Stomach smooth muscle (tissue), 2 donors: ENCODE data around the gene PRKAG1.
A peak's percentile ranks its signal among the peaks of the same experiment; 100 is the strongest.

ENCODE experiments used
- H3K27ac ChIP-seq: one replicate; pipeline ENCODE4 v1.7.0; 2013; ENCODE audit warnings: mild to moderate bottlenecking, low read length, inconsistent platforms
- H3K27me3 ChIP-seq, 2 donors: one replicate each; pipeline ENCODE4 v1.7.0; 2013; ENCODE audit warnings: low read length in 2 of 2; ENCODE audit not compliant: insufficient read depth in 2 of 2, control insufficient read depth in 1 of 2
- H3K36me3 ChIP-seq, 2 donors: one replicate each; pipeline ENCODE4 v1.7.0; 2013; ENCODE audit warnings: low read length in 2 of 2; ENCODE audit not compliant: control insufficient read depth in 2 of 2, insufficient read depth in 2 of 2
- H3K4me1 ChIP-seq: one replicate; pipeline ENCODE4 v1.7.0; 2013; ENCODE audit warnings: low read length; ENCODE audit not compliant: control insufficient read depth, insufficient read depth
- H3K4me3 ChIP-seq, 2 donors: one replicate each; pipeline ENCODE4 v1.7.0; 2013; ENCODE audit warnings: low read length in 2 of 2
- H3K9ac ChIP-seq, 2 donors: one replicate each; pipeline ENCODE4 v1.7.0; 2013; ENCODE audit warnings: low read length in 2 of 2, mild to moderate bottlenecking in 1 of 2
- H3K9me3 ChIP-seq, 2 donors: one replicate each; pipeline ENCODE4 v1.7.0; 2013; ENCODE audit warnings: low read length in 2 of 2; ENCODE audit not compliant: control insufficient read depth in 2 of 2
- donor health status: healthy.
- donor health status: Pancreatic carcinoma.

The PRKAG1 gene

DNA sequence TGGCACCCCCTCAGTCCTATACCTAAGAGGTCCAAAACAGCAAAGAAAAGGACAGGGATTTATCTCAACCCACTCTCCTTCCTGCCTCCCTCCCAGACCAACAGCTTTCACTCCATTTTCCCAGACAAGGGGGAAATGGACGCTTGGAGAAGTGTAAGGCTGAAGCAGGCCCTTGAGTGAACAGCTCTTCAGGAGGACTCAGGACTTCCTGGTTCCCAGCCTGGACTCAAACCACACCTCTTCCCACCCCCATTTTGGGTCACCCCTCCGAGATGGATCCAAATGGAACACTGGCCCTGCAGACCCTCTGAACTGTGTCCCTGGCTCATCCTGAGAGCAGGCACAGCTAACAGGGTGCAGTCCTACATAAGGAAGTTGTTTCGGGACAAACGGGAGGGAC lies 39.3 kb upstream of the PRKAG1 start:
- H3K9me3 ChIP-seq, result no peaks in the 10 kb centered on the region
- no peak overlapping the region for H3K27ac ChIP-seq
- H3K36me3 ChIP-seq, result peaks cover 22 to 23% of the 10 kb centered on the region in 2 donors
- peaks cover 55% of the 10 kb centered on the region for H3K4me1 ChIP-seq
- no peaks in the 10 kb centered on the region for H3K27me3 ChIP-seq
- peak overlapping the region; percentile 88 to 94 for H3K9ac ChIP-seq
- H3K4me3 ChIP-seq, result peak overlapping the region; percentile 89 to 91

DNA sequence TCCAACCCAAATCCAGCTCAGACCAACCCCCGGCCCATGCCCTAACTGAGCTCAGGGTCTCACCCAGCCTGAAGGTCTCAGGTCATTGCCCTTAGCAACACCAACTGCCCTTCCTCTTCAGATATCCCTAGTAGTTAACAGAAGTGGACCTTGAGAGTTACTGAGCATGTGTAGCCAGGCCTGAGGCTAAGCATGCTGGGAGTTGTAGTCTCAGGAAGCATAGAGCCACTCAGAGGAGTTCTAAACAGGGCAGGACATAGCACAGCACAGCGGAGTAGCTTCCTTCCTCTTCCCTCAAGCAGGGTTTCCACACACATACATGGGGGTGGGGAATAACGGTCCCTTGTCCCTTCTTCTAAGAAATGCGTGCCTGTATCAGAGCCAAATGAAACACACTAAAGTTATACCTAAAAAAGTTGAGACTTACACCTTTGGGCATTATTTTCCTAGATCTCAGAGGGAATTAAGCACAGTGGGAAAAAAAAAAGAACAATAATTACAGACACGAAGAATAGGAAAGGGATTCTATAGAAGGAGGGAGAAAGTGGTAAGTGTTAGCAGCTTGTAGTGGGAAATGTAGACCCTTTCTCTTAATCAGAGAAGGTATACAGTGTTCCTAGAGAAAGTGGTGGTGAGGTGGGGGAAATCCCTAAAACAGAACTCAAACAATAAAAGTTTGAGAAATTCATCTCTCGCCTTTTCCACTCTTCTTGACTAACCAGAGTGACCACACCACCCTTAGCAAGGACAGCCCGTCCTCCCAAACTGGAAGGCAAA lies 37.6 kb upstream of the PRKAG1 start:
- H3K4me3 ChIP-seq, result peak overlapping the region in 1 of 2 donors; percentile 91
- peak overlapping the region; percentile 88 to 94 for H3K9ac ChIP-seq
- no peaks in the 10 kb centered on the region for H3K27me3 ChIP-seq
- H3K27ac ChIP-seq, result no peak overlapping the region
- no peaks in the 10 kb centered on the region for H3K9me3 ChIP-seq
- peaks cover 52% of the 10 kb centered on the region for H3K4me1 ChIP-seq
- peaks cover 35 to 37% of the 10 kb centered on the region in 2 donors for H3K36me3 ChIP-seq

- peaks cover 48% of the 10 kb centered on the region for H3K4me1 ChIP-seq
- H3K9ac ChIP-seq, result peak overlapping the region in 1 of 2 donors; percentile 23
- peaks cover 42 to 48% of the 10 kb centered on the region in 2 donors for H3K36me3 ChIP-seq
Measured at GRCh38 chr12:49055092-49055491, 36.5 kb upstream of the PRKAG1 start.

GRCh38 chr12:49054524-49054923 lies 35.9 kb upstream of the PRKAG1 start:
- no peaks in the 10 kb centered on the region for H3K9me3 ChIP-seq
- no peaks in the 10 kb centered on the region for H3K27me3 ChIP-seq
- H3K36me3 ChIP-seq, result peaks cover 42 to 53% of the 10 kb centered on the region in 2 donors
- H3K27ac ChIP-seq, result no peak overlapping the region
- H3K4me1 ChIP-seq, result peaks cover 48% of the 10 kb centered on the region
- H3K9ac ChIP-seq, result peak overlapping the region in 1 of 2 donors; percentile 13
- no peak overlapping the region for H3K4me3 ChIP-seq

More at GRCh38 chr12:49055092-49055491, 36.5 kb upstream of the PRKAG1 start:
- H3K9me3 ChIP-seq, result no peaks in the 10 kb centered on the region
- H3K4me3 ChIP-seq, result no peak overlapping the region
- H3K27me3 ChIP-seq, result no peaks in the 10 kb centered on the region
- no peak overlapping the region for H3K27ac ChIP-seq

DNA sequence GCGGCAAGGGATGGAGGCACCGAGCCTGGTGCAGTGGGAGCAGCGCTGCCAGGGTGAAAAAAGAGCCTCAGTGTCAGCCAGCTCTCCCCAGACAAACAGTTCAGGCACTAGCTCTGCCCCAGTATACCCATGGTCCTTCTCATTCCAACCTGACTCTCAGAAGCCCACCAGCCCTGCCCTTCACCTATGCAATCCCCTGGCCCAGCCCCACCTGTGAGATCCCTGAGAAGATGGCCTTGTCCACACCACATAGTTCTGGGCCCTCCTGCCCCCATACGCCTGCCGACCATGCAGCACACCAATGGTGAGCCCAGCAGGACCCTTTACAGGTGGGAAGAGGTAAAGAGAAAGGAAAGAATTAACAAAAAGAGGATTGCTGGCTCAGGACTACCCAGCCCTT lies 35.5 kb upstream of the PRKAG1 start:
- Histone ChIP-seq H3K9me3 (no peaks in the 10 kb centered on the region), H3K4me1 (peaks cover 45% of the 10 kb centered on the region), H3K9ac (peak overlapping the region in 1 of 2 donors; percentile 13), H3K4me3 (no peak overlapping the region), H3K27ac (no peak overlapping the region), H3K27me3 (no peaks in the 10 kb centered on the region), H3K36me3 (peaks cover 47 to 57% of the 10 kb centered on the region in 2 donors)

DNA sequence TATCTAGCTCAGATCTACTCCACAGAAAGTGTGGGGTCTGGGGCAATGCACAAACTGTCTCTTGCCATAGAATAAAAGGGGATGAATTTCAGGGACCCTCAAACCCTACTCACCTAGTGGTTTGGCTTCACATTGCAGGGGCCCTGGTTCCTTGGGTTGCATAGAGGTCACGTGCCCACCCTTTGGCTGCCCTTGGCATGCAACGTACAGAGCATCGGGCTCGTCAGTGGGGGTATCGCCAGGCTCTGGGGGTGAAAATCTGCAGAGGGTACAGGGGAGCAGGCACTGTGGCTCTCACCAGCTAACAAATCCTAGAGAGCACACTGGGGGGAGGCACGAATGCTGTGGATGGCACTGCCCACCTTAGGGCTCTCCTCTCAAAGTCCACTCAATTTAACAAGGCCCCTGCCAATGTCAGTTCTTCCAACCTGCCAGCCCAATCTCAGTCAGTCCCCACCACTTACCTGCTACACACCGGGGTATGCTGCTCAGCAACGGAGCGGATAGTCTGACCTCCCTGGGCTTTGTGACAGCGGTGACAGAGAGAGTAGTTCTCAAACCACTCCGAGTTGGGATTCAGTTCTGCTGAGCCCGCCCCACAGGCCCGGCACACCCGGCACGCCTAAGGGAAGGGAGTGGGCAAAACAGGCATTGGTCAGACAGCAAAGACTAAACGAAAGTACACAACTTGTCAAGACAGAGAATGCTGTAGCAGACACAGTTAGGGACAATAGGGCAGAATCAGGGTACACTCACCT lies 34.1 kb upstream of the PRKAG1 start:
- no peak overlapping the region for H3K27ac ChIP-seq
- no peak overlapping the region for H3K4me3 ChIP-seq
- peaks cover 61 to 71% of the 10 kb centered on the region in 2 donors for H3K36me3 ChIP-seq
- H3K4me1 ChIP-seq, result peaks cover 31% of the 10 kb centered on the region
- H3K9ac ChIP-seq, result no peak overlapping the region
- no peaks in the 10 kb centered on the region for H3K9me3 ChIP-seq
- H3K27me3 ChIP-seq, result no peaks in the 10 kb centered on the region

DNA sequence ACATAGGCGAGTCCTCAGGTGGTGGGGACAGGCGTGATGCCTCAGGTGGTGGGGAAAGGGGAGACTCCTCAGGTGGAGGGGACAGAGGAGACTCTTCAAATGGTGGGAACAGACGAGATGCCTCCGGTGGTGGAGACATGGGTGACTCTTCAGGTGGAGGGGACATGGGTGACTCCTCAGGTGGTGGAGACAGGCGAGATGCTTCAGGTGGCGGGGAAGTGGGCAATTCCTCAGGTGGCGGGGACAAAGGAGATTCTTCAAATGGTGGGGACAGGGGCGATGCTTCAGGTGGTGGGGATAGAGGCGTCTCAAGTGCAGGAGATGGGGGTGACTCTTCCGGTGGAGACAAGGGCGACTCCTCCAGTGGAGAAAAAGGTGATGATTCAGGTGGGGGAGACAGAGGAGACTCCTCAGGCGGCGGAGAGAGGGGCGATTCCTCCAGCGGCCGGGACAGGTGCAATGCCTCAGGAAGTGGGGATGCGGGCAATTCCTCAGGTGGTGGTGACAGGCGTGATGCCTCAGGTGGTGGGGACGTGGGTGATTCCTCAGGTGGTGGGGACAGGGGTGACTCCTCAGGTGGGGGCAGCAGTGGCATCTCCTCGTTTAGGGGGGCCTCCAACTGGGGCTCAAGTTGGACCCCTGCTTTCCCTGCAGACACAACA lies 33.3 kb upstream of the PRKAG1 start:
- no peak overlapping the region for H3K9ac ChIP-seq
- H3K4me1 ChIP-seq, result peaks cover 23% of the 10 kb centered on the region
- peaks cover 68 to 77% of the 10 kb centered on the region in 2 donors for H3K36me3 ChIP-seq
- no peak overlapping the region for H3K4me3 ChIP-seq
- H3K27ac ChIP-seq, result no peak overlapping the region
- no peaks in the 10 kb centered on the region for H3K9me3 ChIP-seq
- no peaks in the 10 kb centered on the region for H3K27me3 ChIP-seq

DNA sequence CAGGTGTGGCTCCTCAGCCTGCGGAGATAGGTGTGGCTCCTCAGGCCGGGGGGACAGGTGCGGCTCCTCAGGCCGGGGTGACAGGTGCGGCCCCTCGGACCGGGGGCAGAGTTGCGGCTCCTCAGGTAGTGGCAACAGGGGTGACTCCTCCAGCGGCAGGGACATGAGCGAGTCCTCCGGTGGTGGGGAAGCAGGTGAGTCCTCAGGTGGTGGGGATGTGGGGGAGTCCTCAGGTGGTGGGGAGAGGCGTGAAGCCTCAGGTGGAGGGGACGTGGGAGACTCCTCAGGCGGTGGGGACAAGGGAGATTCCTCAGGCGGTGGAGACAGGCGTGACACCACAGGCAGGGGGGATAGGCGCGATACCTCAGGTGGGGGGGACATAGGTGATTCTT lies 32.8 kb upstream of the PRKAG1 start:
- no peak overlapping the region for H3K9ac ChIP-seq
- peaks cover 18% of the 10 kb centered on the region for H3K4me1 ChIP-seq
- no peak overlapping the region for H3K27ac ChIP-seq
- H3K4me3 ChIP-seq, result no peak overlapping the region
- no peaks in the 10 kb centered on the region for H3K27me3 ChIP-seq
- no peaks in the 10 kb centered on the region for H3K9me3 ChIP-seq
- H3K36me3 ChIP-seq, result peaks cover 71 to 80% of the 10 kb centered on the region in 2 donors

DNA sequence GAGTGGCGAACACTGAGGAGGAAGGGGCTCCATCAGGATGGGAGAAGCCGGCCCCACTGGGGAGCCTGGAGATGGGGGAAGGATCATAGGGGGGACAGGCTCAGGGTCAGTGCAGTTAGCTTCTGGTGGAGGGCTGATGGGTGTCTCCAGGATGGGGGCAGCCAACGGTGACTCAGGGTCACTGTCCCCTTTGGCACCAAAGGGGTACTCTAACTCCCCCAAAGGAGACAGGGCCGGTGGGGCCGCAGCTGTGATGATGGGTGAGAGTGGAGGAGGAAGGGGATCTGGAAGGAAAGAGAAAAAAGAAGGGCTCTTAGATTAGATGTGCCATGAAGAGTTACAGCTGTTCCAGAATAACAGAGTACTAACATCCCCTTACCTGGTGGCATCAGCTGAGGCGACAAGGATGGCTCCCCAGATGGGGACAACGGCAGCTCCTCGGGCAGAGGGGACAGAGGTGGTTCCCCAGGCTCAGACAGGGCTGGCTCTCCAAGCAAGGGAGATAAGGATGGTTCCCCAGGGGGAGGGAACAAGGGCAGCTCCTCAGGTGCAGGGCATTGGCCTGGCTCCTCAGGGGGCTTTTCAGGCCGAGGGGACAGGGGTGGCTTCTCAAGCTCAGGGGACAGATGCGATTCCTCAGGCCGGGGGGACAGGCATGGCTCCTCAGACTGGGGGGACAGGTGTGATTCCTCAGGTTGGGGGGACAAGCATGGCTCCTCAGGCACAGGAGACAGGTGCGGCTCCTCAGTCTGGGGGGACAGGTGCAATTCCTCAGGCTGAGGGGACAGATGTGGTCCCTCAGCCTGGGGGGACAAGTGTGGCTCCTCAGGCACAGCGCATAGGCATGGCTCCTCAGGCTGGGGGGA lies 32.2 kb upstream of the PRKAG1 start:
- H3K27me3 ChIP-seq, result no peaks in the 10 kb centered on the region
- no peaks in the 10 kb centered on the region for H3K9me3 ChIP-seq
- no peak overlapping the region for H3K4me3 ChIP-seq
- no peak overlapping the region for H3K9ac ChIP-seq
- peaks cover 77 to 84% of the 10 kb centered on the region in 2 donors for H3K36me3 ChIP-seq
- no peak overlapping the region for H3K27ac ChIP-seq
- H3K4me1 ChIP-seq, result peaks cover 12% of the 10 kb centered on the region
